GM18511 (cell line): ENCODE results near the gene NRTN.

Source experiments
- ATAC-seq: cut with Tn5 transposase; IDR thresholded peaks from one replicate; pipeline ENCODE4 v1.9.1; 2021; ENCODE audit warnings: mild to moderate bottlenecking, moderate library complexity; ENCODE audit not compliant: unreplicated experiment

The NRTN gene

GRCh38 chr19:5789886-5790558 is 14.8 kb upstream of the NRTN start:
- no peak for ATAC-seq

- peak; percentile 93 for ATAC-seq
Observed at GRCh38 chr19:5790559-5791520, 14.0 kb upstream of the NRTN start, which contains the start of gene DUS3L. Gene DUS3L (minus strand): TSS chr19:5791163. CDS start chr19:5791141, 22 bp downstream.

- ATAC-seq: no peak
Observed at GRCh38 chr19:5792224-5792623, 12.6 kb upstream of the NRTN start.

GRCh38 chr19:5793188-5793587 is 11.7 kb upstream of the NRTN start:
- ATAC-seq: no peak

- ATAC-seq: no peak
Observed at GRCh38 chr19:5795382-5795919, 9.4 kb upstream of the NRTN start.

GRCh38 chr19:5798244-5798643 is 6.6 kb upstream of the NRTN start:
- no peak for ATAC-seq

GRCh38 chr19:5799247-5800241 is 5.3 kb upstream of the NRTN start:
- ATAC-seq: no peak

GRCh38 chr19:5800361-5801270 is 4.3 kb upstream of the NRTN start:
- no peak for ATAC-seq

- no peak for ATAC-seq
Observed at GRCh38 chr19:5801796-5802619, 2.9 kb upstream of the NRTN start.

- no peak for ATAC-seq
Observed at GRCh38 chr19:5803441-5803751, 1.5 kb upstream of the NRTN start.

GRCh38 chr19:5803752-5804515 is 933 bp upstream of the NRTN start:
- peak; percentile 63 for ATAC-seq

- ATAC-seq: no peak
Observed at GRCh38 chr19:5805462-5806132, 730 bp downstream of the NRTN start.

GRCh38 chr19:5806133-5806489 is 1.2 kb downstream of the NRTN start:
- ATAC-seq: no peak

GRCh38 chr19:5806905-5807304 is 2.0 kb downstream of the NRTN start:
- ATAC-seq: no peak

GRCh38 chr19:5808120-5808816 is 3.4 kb downstream of the NRTN start:
- no peak for ATAC-seq

- no peak for ATAC-seq
Observed at GRCh38 chr19:5809053-5809452, 4.2 kb downstream of the NRTN start.

- no peak for ATAC-seq
Observed at GRCh38 chr19:5809469-5809868, 4.6 kb downstream of the NRTN start.
